ENCODE data around the gene EZH1.

Gene EZH1

DNA sequence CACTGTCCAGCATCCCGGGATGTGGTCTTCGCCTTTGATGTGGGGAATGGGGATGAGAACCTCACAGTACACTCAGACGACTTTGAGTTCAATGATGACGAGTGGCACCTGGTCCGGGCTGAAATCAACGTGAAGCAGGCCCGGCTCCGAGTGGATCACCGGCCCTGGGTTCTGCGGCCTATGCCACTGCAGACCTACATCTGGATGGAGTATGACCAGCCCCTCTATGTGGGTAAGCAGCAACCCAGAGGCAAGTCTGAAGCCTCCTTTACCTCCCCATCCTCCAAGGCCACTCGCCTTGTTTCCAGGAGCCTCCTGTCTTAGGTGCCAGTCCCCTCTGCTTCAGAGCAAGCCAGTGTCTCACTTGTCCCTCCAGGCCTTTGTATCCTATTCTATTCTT lies 52.4 kb downstream of the EZH1 start:
- Histone ChIP-seq H3K4me1 (ENCODE audit: low read depth, poor library complexity, severe bottlenecking) (no peaks in the 10 kb centered on the region), H3K9ac (no peak overlapping the region), H3K27ac (no peak overlapping the region), H3K36me3 (ENCODE audit: insufficient read depth) (no peaks in the 10 kb centered on the region), H4K20me1 (ENCODE audit: insufficient read depth) (no peaks in the 10 kb centered on the region), H3K4me2 (no peak overlapping the region), H2AFZ (ENCODE audit: low read depth) (no peak overlapping the region), H3K4me3 (IDR thresholded peaks at IDR 0.05; ENCODE audit: insufficient read depth, low read depth, low read length) (no peak overlapping the region), H3K79me2 (ENCODE audit: insufficient read depth, low read depth) (no peaks in the 10 kb centered on the region), H3K27me3 (ENCODE audit: insufficient read depth, low read depth) (no peaks in the 10 kb centered on the region)
- TF ChIP-seq, protein P1, sequence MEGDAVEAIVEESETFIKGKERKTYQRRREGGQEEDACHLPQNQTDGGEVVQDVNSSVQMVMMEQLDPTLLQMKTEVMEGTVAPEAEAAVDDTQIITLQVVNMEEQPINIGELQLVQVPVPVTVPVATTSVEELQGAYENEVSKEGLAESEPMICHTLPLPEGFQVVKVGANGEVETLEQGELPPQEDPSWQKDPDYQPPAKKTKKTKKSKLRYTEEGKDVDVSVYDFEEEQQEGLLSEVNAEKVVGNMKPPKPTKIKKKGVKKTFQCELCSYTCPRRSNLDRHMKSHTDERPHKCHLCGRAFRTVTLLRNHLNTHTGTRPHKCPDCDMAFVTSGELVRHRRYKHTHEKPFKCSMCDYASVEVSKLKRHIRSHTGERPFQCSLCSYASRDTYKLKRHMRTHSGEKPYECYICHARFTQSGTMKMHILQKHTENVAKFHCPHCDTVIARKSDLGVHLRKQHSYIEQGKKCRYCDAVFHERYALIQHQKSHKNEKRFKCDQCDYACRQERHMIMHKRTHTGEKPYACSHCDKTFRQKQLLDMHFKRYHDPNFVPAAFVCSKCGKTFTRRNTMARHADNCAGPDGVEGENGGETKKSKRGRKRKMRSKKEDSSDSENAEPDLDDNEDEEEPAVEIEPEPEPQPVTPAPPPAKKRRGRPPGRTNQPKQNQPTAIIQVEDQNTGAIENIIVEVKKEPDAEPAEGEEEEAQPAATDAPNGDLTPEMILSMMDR (conservative IDR thresholded peaks at IDR 0.05; ENCODE audit: low read depth, low read length), result no peak

DNA sequence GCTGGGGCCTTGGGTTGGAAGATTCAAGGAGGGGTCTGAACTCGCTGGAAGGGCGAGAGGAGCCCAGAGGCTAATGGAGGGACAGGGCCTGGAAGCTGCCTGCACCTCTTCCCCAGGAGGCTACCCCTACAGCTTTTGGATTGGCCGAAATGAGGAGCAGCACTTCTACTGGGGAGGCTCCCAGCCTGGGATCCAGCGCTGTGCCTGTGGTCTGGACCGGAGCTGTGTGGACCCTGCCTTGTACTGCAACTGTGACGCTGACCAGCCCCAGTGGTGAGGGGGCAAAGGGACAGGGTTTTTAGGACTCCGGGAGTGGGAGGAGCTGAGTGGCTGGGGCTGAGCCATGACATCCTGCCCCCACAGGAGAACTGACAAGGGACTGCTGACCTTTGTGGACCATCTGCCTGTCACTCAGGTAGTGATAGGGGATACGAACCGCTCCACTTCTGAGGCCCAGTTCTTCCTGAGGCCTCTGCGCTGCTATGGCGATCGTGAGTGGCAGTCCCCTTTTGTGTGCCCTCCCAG lies 53.8 kb downstream of the EZH1 start:
- no peaks in the 10 kb centered on the region for H4K20me1 ChIP-seq (ENCODE audit: insufficient read depth)
- H3K9ac ChIP-seq, result no peak overlapping the region
- no peaks in the 10 kb centered on the region for H3K36me3 ChIP-seq (ENCODE audit: insufficient read depth)
- TF ChIP-seq, protein P1 (conservative IDR thresholded peaks at IDR 0.05; ENCODE audit: low read depth, low read length), result no peak
- no peaks in the 10 kb centered on the region for H3K4me1 ChIP-seq (ENCODE audit: low read depth, poor library complexity, severe bottlenecking)
- H3K27ac ChIP-seq, result no peak overlapping the region
- H3K79me2 ChIP-seq (ENCODE audit: insufficient read depth, low read depth), result no peaks in the 10 kb centered on the region
- H2AFZ ChIP-seq (ENCODE audit: low read depth), result no peak overlapping the region
- no peaks in the 10 kb centered on the region for H3K27me3 ChIP-seq (ENCODE audit: insufficient read depth, low read depth)
- H3K4me2 ChIP-seq, result no peak overlapping the region
- H3K4me3 ChIP-seq (IDR thresholded peaks at IDR 0.05; ENCODE audit: insufficient read depth, low read depth, low read length), result no peak overlapping the region

DNA sequence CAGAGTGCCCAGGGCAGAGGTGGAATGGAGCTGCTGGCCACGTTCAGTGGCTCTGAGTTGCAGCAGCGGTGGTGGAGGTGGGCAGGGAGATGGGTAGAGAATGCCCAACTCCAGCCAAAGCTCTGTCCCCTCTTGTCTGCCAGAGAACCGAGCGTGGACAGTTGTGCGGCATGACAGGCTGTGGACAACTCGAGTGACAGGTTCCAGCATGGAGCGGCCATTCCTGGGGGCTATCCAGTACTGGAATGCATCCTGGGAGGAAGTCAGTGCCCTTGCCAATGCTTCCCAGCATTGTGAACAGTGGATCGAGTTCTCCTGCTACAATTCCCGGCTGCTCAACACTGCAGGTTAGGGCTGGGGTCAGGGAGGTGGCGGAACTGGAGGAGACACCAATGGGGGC lies 54.2 kb downstream of the EZH1 start:
- Histone ChIP-seq H3K4me2 (no peak overlapping the region), H3K4me3 (IDR thresholded peaks at IDR 0.05; ENCODE audit: insufficient read depth, low read depth, low read length) (no peak overlapping the region), H3K9ac (no peak overlapping the region), H3K27me3 (ENCODE audit: insufficient read depth, low read depth) (no peaks in the 10 kb centered on the region), H3K27ac (no peak overlapping the region), H2AFZ (ENCODE audit: low read depth) (no peak overlapping the region), H3K4me1 (ENCODE audit: low read depth, poor library complexity, severe bottlenecking) (no peaks in the 10 kb centered on the region), H3K36me3 (ENCODE audit: insufficient read depth) (no peaks in the 10 kb centered on the region), H4K20me1 (ENCODE audit: insufficient read depth) (no peaks in the 10 kb centered on the region), H3K79me2 (ENCODE audit: insufficient read depth, low read depth) (no peaks in the 10 kb centered on the region)
- TF ChIP-seq, protein P1 (conservative IDR thresholded peaks at IDR 0.05; ENCODE audit: low read depth, low read length), result no peak

DNA sequence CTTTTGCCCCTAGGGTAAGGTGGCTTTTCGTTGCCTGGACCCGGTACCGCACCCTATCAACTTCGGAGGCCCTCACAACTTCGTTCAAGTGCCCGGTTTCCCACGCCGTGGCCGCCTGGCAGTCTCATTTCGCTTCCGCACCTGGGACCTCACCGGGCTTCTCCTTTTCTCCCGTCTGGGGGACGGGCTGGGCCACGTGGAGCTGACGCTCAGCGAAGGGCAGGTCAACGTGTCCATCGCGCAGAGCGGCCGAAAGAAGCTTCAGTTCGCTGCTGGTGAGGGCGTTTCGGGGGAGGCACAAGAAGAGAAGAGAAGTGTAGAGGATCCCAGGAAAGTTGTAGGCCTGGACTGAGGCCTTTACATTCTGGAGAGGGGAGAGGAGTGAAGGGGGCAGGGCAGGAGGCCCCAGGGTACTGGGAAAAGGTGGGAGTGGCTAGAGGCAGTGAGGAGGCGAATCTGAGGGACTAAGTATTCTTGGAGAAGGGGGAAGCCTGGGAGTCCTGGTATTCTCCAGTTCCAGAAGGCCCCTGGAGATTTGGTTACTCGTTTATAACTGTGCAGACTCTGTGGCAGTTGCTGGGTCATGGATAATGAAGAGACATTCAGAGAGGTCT lies 57.0 kb downstream of the EZH1 start:
- Histone ChIP-seq H3K27me3 (ENCODE audit: insufficient read depth, low read depth) (no peaks in the 10 kb centered on the region), H3K79me2 (ENCODE audit: insufficient read depth, low read depth) (no peaks in the 10 kb centered on the region), H3K27ac (no peak overlapping the region), H4K20me1 (ENCODE audit: insufficient read depth) (no peaks in the 10 kb centered on the region), H2AFZ (ENCODE audit: low read depth) (no peak overlapping the region), H3K9ac (no peak overlapping the region), H3K4me1 (ENCODE audit: low read depth, poor library complexity, severe bottlenecking) (peaks cover 6% of the 10 kb centered on the region), H3K4me3 (IDR thresholded peaks at IDR 0.05; ENCODE audit: insufficient read depth, low read depth, low read length) (no peak overlapping the region), H3K36me3 (ENCODE audit: insufficient read depth) (no peaks in the 10 kb centered on the region), H3K4me2 (no peak overlapping the region)
- TF ChIP-seq, protein P1 (conservative IDR thresholded peaks at IDR 0.05; ENCODE audit: low read depth, low read length), result no peak
